GM19455 (cell line): ENCODE measurements around the gene NBDY.

Experiments used
- ATAC-seq: cut with Tn5 transposase; IDR thresholded peaks from one replicate; pipeline ENCODE4 v1.9.1; 2021; ENCODE audit not compliant: unreplicated experiment

Gene NBDY

GRCh38 chrX:56784666-56785065, 55.6 kb downstream of the NBDY start:
- ATAC-seq = no peak

- ATAC-seq = no peak
Observed at GRCh38 chrX:56785442-56785841, 56.4 kb downstream of the NBDY start.

GRCh38 chrX:56786889-56787733, 58.1 kb downstream of the NBDY start:
- no peak for ATAC-seq

- no peak for ATAC-seq
Observed at GRCh38 chrX:56787734-56788152, 58.7 kb downstream of the NBDY start.

GRCh38 chrX:56788229-56788628, 59.2 kb downstream of the NBDY start:
- no peak for ATAC-seq

GRCh38 chrX:56788717-56789122, 59.7 kb downstream of the NBDY start:
- no peak for ATAC-seq

GRCh38 chrX:56789518-56790070, 60.6 kb downstream of the NBDY start:
- no peak for ATAC-seq

GRCh38 chrX:56790778-56791177, 61.7 kb downstream of the NBDY start:
- ATAC-seq = no peak

GRCh38 chrX:56791456-56791855, 62.4 kb downstream of the NBDY start:
- ATAC-seq = no peak

GRCh38 chrX:56792270-56793111, 63.4 kb downstream of the NBDY start:
- no peak for ATAC-seq

GRCh38 chrX:56793112-56793430, 64.0 kb downstream of the NBDY start:
- no peak for ATAC-seq

GRCh38 chrX:56793521-56794320, 64.7 kb downstream of the NBDY start:
- no peak for ATAC-seq

GRCh38 chrX:56794404-56795230, 65.6 kb downstream of the NBDY start:
- no peak for ATAC-seq

GRCh38 chrX:56795309-56795868, 66.3 kb downstream of the NBDY start:
- ATAC-seq = no peak

GRCh38 chrX:56796641-56797395, 67.8 kb downstream of the NBDY start:
- ATAC-seq = no peak

GRCh38 chrX:56797574-56798338, 68.7 kb downstream of the NBDY start:
- no peak for ATAC-seq

GRCh38 chrX:56798339-56798711, 69.3 kb downstream of the NBDY start:
- no peak for ATAC-seq
